H9 (cell line): Measurements from ENCODE around the gene TRIM36. TPM values are rescaled to one million over a fixed set of nuclear protein-coding genes. Genes with fewer than 3 reads are reported as not detected.

Source experiments
- DNase-seq: peaks from one replicate; pipeline ENCODE4 v3.0.0-alpha.2; 2017
- H2AFZ ChIP-seq: one replicate; pipeline ENCODE4 v1.6.1; 2013; ENCODE audit warnings: mild to moderate bottlenecking, low read length, control low read depth, moderate library complexity
- H2AK5ac ChIP-seq: 2 replicates; pipeline ENCODE4 v1.6.1; 2013; ENCODE audit warnings: low read length, control low read depth, mixed read lengths; ENCODE audit not compliant: insufficient read length
- H2BK120ac ChIP-seq: one replicate; pipeline ENCODE4 v1.6.1; 2013; ENCODE audit warnings: low read depth, mild to moderate bottlenecking, low read length, control low read depth, inconsistent platforms; ENCODE audit not compliant: poor library complexity, severe bottlenecking
- H2BK12ac ChIP-seq: 2 replicates; pipeline ENCODE4 v1.6.1; 2013; ENCODE audit warnings: low read length, control low read depth, mixed read lengths, low read depth; ENCODE audit not compliant: insufficient read length
- H2BK15ac ChIP-seq: 2 replicates; pipeline ENCODE4 v1.6.1; 2013; ENCODE audit warnings: low read depth, low read length, control low read depth
- H2BK20ac ChIP-seq: one replicate; pipeline ENCODE4 v1.6.1; 2013; ENCODE audit warnings: low read depth, mild to moderate bottlenecking, low read length, control low read depth, inconsistent platforms; ENCODE audit not compliant: poor library complexity, severe bottlenecking
- H2BK5ac ChIP-seq: 2 replicates; pipeline ENCODE4 v1.6.1; 2013; ENCODE audit warnings: low read length, control low read depth, mixed read lengths; ENCODE audit not compliant: insufficient read length
- H3K14ac ChIP-seq: 2 replicates; pipeline ENCODE4 v1.6.1; 2013; ENCODE audit warnings: low read length, control low read depth; ENCODE audit not compliant: insufficient read depth
- H3K18ac ChIP-seq: 2 replicates; pipeline ENCODE4 v1.6.1; 2013; ENCODE audit warnings: low read depth, mild to moderate bottlenecking, mixed read lengths, low read length, control low read depth; ENCODE audit not compliant: insufficient read length
- H3K23ac ChIP-seq: 2 replicates; pipeline ENCODE4 v1.6.1; 2013; ENCODE audit warnings: low read length, control low read depth, mixed read lengths, low read depth; ENCODE audit not compliant: insufficient read length
- H3K23me2 ChIP-seq: 2 replicates; pipeline ENCODE4 v1.6.1; 2013; ENCODE audit warnings: low read depth, mild to moderate bottlenecking, mixed read lengths, low read length, control low read depth; ENCODE audit not compliant: insufficient read length, poor library complexity, severe bottlenecking
- H3K27ac ChIP-seq: 2 replicates; pipeline ENCODE4 v1.5.1; 2013; ENCODE audit warnings: low read length, control low read depth, mixed read lengths, low read depth; ENCODE audit not compliant: insufficient read length
- H3K27me3 ChIP-seq: 2 replicates; pipeline ENCODE4 v1.6.1; 2013; ENCODE audit warnings: low read length, control low read depth, inconsistent platforms; ENCODE audit not compliant: insufficient read depth
- H3K4ac ChIP-seq: 2 replicates; pipeline ENCODE4 v1.6.1; 2013; ENCODE audit warnings: low read depth, mild to moderate bottlenecking, control low read depth, inconsistent platforms, low read length, moderate library complexity
- H3K4me1 ChIP-seq: 2 replicates; pipeline ENCODE4 v1.6.1; 2013; ENCODE audit warnings: low read length, control low read depth, inconsistent platforms; ENCODE audit not compliant: insufficient read depth
- H3K4me2 ChIP-seq: 2 replicates; pipeline ENCODE4 v1.6.1; 2013; ENCODE audit warnings: low read length, control low read depth, mixed read lengths; ENCODE audit not compliant: insufficient read length, insufficient read depth
- H3K56ac ChIP-seq: 2 replicates; pipeline ENCODE4 v1.6.1; 2013; ENCODE audit warnings: low read depth, mild to moderate bottlenecking, mixed read lengths, low read length, control low read depth; ENCODE audit not compliant: insufficient read length
- H3K79me1 ChIP-seq: 2 replicates; pipeline ENCODE4 v1.6.1; 2013; ENCODE audit warnings: low read depth, mild to moderate bottlenecking, moderate library complexity, low read length, control low read depth, inconsistent platforms; ENCODE audit not compliant: insufficient read depth, poor library complexity, severe bottlenecking
- H3K79me2 ChIP-seq: 2 replicates; pipeline ENCODE4 v1.6.1; 2013; ENCODE audit warnings: low read length, control low read depth, inconsistent platforms; ENCODE audit not compliant: insufficient read depth
- H3K9ac ChIP-seq: 2 replicates; pipeline ENCODE4 v1.6.1; 2013; ENCODE audit warnings: low read length, control low read depth, mixed read lengths; ENCODE audit not compliant: insufficient read length; ENCODE audit errors: extremely low read depth
- H3K9me3 ChIP-seq: one replicate; pipeline ENCODE4 v1.6.1; 2013; ENCODE audit warnings: low read depth, low read length, inconsistent platforms; ENCODE audit not compliant: control insufficient read depth
- H3T11ph ChIP-seq: one replicate; pipeline ENCODE4 v1.6.1; 2013; ENCODE audit warnings: mild to moderate bottlenecking, low read length, control low read depth, inconsistent platforms
- H4K20me1 ChIP-seq: one replicate; pipeline ENCODE4 v1.6.1; 2013; ENCODE audit not compliant: control insufficient read depth, insufficient read length, insufficient read depth
- H4K5ac ChIP-seq: 2 replicates; pipeline ENCODE4 v1.6.1; 2013; ENCODE audit warnings: low read depth, mild to moderate bottlenecking, mixed read lengths, low read length, control low read depth; ENCODE audit not compliant: insufficient read length
- H4K8ac ChIP-seq: replicated peaks from 2 replicates; pipeline ENCODE4 v1.6.1; 2013; ENCODE audit warnings: low read length, control low read depth, mixed read lengths, low read depth; ENCODE audit not compliant: insufficient read length
- H4K91ac ChIP-seq: 2 replicates; pipeline ENCODE4 v1.6.1; 2013; ENCODE audit warnings: low read depth, mild to moderate bottlenecking, moderate library complexity, mixed read lengths, low read length, control low read depth; ENCODE audit not compliant: insufficient read length
- H3K27ac Mint-ChIP-seq, 3 experiments: 2 replicates in 2 of 3; 3 replicates in 1 of 3; pipeline ENCODE4 v1.8.0; 2020 to 2021; ENCODE audit warnings: mixed read lengths in 3 of 3, mild to moderate bottlenecking in 1 of 3, moderate library complexity in 1 of 3
- H3K27me3 Mint-ChIP-seq: 2 replicates; pipeline ENCODE4 v1.8.0; 2021; ENCODE audit warnings: low read depth, mild to moderate bottlenecking, moderate library complexity, mixed read lengths
- H3K36me3 Mint-ChIP-seq, 3 experiments: 2 replicates in 2 of 3; 3 replicates in 1 of 3; pipeline ENCODE4 v1.8.0; 2020 to 2021; ENCODE audit warnings: low read depth in 3 of 3, mixed read lengths in 3 of 3; ENCODE audit not compliant: insufficient read depth in 1 of 3
- H3K4me1 Mint-ChIP-seq, 2 experiments: 2 replicates each; pipeline ENCODE4 v1.8.0; 2020; ENCODE audit warnings: mixed read lengths in 2 of 2
- H3K4me3 Mint-ChIP-seq, 2 experiments: 2 replicates in 1 of 2; 3 replicates in 1 of 2; pipeline ENCODE4 v1.8.0; 2020 to 2021; ENCODE audit warnings: mild to moderate bottlenecking in 2 of 2, mixed read lengths in 2 of 2, moderate library complexity in 1 of 2
- H3K9me3 Mint-ChIP-seq, 2 experiments: 2 replicates in 1 of 2; 3 replicates in 1 of 2; pipeline ENCODE4 v1.8.0; 2020; ENCODE audit warnings: mild to moderate bottlenecking in 2 of 2, mixed read lengths in 2 of 2, moderate library complexity in 1 of 2
- CTCF ChIP-seq: fragments of 200-600 bp; sonication (generic); conservative IDR thresholded peaks from 3 replicates; pipeline ENCODE4 v1.8.0; 2021; ENCODE audit warnings: antibody characterized with exemption, mild to moderate bottlenecking
- total RNA-seq: library from RNA; stranded (reverse); gene quantifications from 2 replicates; pipeline ENCODE4 v1.2.1, GENCODE V29; 2021

The TRIM36 gene
- total RNA-seq, 1 experiment from 2014 or later: 14.6 TPM

DNA sequence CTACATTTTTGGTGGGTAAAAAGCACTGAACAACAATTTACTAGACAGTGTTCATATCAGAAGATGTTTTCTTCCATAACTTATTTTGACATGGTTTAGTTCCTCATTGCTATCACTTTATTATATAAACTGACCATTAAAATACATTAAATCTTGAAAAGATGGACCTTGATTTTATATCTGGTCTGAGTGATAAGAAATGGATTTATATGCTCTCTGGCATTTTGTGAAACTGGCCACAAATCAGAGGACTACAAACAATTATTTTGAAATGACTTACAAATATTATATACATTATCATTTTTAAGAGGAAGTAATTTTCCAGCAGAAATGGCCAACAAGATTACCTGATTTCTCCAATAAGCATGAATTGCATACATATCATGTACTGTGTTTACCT, 23.6 kb upstream of the TRIM36 start:
- H3K18ac ChIP-seq: no peak overlapping the region
- no peak overlapping the region for H3K23ac ChIP-seq
- no peak overlapping the region for H2BK12ac ChIP-seq
- H3K27me3 Mint-ChIP-seq: no peaks in the 10 kb centered on the region; the same call in 1 of the 2 replicates
- H2BK20ac ChIP-seq: no peak overlapping the region
- no peak overlapping the region for H4K91ac ChIP-seq
- no peak overlapping the region for H3K27ac ChIP-seq
- no peak overlapping the region for H3T11ph ChIP-seq
- no peak overlapping the region for H3K27ac Mint-ChIP-seq
- H3K14ac ChIP-seq: no peak overlapping the region
- no peaks in the 10 kb centered on the region for H3K79me2 ChIP-seq
- peaks cover 16 to 18% of the 10 kb centered on the region in 2 experiments for H3K4me1 Mint-ChIP-seq
- no peak overlapping the region for H3K56ac ChIP-seq
- no peak overlapping the region for H2AK5ac ChIP-seq
- H4K5ac ChIP-seq: no peak overlapping the region
- H3K9ac ChIP-seq: no peak overlapping the region
- peaks cover 2% of the 10 kb centered on the region; the same call in 1 of the 2 replicates for H3K4me1 ChIP-seq
- H4K8ac ChIP-seq: no peak overlapping the region
- H3K4me3 Mint-ChIP-seq: no peak overlapping the region
- TF ChIP-seq CTCF: no peak
- H3K9me3 ChIP-seq: no peaks in the 10 kb centered on the region
- H3K36me3 Mint-ChIP-seq: no peaks in the 10 kb centered on the region
- H3K27me3 ChIP-seq: no peaks in the 10 kb centered on the region
- no peak overlapping the region for H2BK15ac ChIP-seq
- H3K9me3 Mint-ChIP-seq: no peaks in the 10 kb centered on the region
- H4K20me1 ChIP-seq: no peaks in the 10 kb centered on the region
- no peak overlapping the region for H3K4ac ChIP-seq
- no peak overlapping the region for H2AFZ ChIP-seq
- H2BK5ac ChIP-seq: no peak overlapping the region
- H3K23me2 ChIP-seq: no peaks in the 10 kb centered on the region
- H2BK120ac ChIP-seq: no peak overlapping the region
- no peak overlapping the region for H3K4me2 ChIP-seq
- H3K79me1 ChIP-seq: no peaks in the 10 kb centered on the region
- DNase-seq: no peak
